ENCODE data around the gene GLRA3. TPM values are rescaled to one million over a fixed set of nuclear protein-coding genes. Genes with fewer than 3 reads are reported as not detected.

GLRA3 gene
- total RNA-seq, 5 donors from 2014 or later (not counting 1 experiment from before 2014, with no cell fraction given): not detected

DNA sequence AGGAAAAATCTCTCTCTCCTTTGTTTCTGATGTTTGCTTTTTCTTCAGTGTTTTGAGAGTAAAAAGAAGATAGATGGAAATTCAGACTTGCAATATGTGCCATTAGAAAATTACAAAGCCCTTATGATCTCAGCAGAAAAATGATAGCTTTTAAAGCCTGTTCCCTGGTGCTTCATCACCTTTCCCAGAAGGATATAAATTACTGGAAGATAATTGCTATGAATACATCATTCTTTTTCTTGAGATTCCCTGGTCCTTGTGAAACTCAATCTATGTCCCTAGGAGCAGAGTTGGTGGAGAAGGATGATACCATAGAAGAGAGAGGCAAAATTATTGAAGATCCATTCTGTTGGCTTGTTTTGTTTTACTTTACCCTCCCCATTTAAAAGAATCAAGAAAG lies 86.5 kb downstream of the GLRA3 start:
- Histone ChIP-seq H3K4me3 (ENCODE audit: control insufficient read depth in 1 of 2, extremely low read depth in 1 of 2, low read length in 1 of 2) (no peak overlapping the region), H3K4me1 (ENCODE audit: control insufficient read depth in 1 of 2, extremely low read depth in 1 of 2, insufficient read depth in 2 of 2, low read length in 2 of 2) (no peaks in the 10 kb centered on the region), H3K9me3 (no peaks in the 10 kb centered on the region), H3K27ac (ENCODE audit: low read length) (no peak overlapping the region), H3K27me3 (replicated peaks in 1 of 2; ENCODE audit: control insufficient read depth in 2 of 2, extremely low read depth in 1 of 2, insufficient read depth in 2 of 2, low read length in 1 of 2) (peaks cover 0 to 2% of the 10 kb centered on the region in 2 experiments), H3K36me3 (ENCODE audit: control insufficient read depth in 2 of 2, extremely low read depth in 1 of 2, insufficient read depth in 1 of 2, low read length in 1 of 2) (no peaks in the 10 kb centered on the region)
- Mint-ChIP-seq H3K27ac (no peak overlapping the region), H3K36me3 (no peaks in the 10 kb centered on the region), H3K4me1 (no peaks in the 10 kb centered on the region), H3K9me3 (peaks cover 5 to 29% (median 7%) of the 10 kb centered on the region in 3 donors), H3K4me3 (no peak overlapping the region), H3K27me3 (no peaks in the 10 kb centered on the region)
- ChIA-PET POLR2A (no interaction called here), CTCF (no interaction called here)
- DNase-seq: no peak
- no peak for ATAC-seq (replicated peaks in 1 of 4)

DNA sequence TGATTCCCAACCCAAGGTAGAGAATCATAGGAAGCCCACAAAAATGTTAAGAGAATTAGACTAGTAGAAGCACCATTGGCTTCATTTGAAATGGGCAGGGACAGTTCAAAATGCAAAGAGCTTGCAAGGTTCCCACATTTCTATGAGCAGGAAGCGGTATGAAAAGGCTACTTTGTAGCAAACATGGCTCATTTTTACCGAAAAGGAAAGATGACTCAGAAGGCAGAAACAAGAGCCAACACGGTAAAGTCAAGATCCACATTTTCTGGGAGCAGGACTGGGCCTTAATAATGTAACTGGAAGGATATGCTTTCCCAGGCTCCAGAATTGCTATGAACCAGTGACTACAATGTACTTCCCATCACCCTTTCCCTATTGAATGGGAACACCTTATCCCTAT lies 89.5 kb downstream of the GLRA3 start:
- H3K9me3 ChIP-seq: no peaks in the 10 kb centered on the region
- Mint-ChIP-seq H3K4me3 (no peak overlapping the region), H3K27ac (no peak overlapping the region), H3K9me3 (peaks cover 2 to 8% (median 3%) of the 10 kb centered on the region in 3 donors), H3K36me3 (no peaks in the 10 kb centered on the region), H3K27me3 (no peaks in the 10 kb centered on the region), H3K4me1 (no peaks in the 10 kb centered on the region)
- 60% methylated on average over 1 of the region's 3 CpGs for WGBS (ENCODE audit: insufficient coverage)
- peaks cover 0 to 2% of the 10 kb centered on the region in 2 experiments for H3K27me3 ChIP-seq (replicated peaks in 1 of 2; ENCODE audit: control insufficient read depth in 2 of 2, extremely low read depth in 1 of 2, insufficient read depth in 2 of 2, low read length in 1 of 2)
- no peaks in the 10 kb centered on the region for H3K4me1 ChIP-seq (ENCODE audit: control insufficient read depth in 1 of 2, extremely low read depth in 1 of 2, insufficient read depth in 2 of 2, low read length in 2 of 2)
- CTCF ChIA-PET: no interaction called here
- H3K4me3 ChIP-seq (ENCODE audit: control insufficient read depth in 1 of 2, extremely low read depth in 1 of 2, low read length in 1 of 2): no peak overlapping the region
- no peaks in the 10 kb centered on the region for H3K36me3 ChIP-seq (ENCODE audit: control insufficient read depth in 2 of 2, extremely low read depth in 1 of 2, insufficient read depth in 1 of 2, low read length in 1 of 2)
- ATAC-seq (replicated peaks in 1 of 4): no peak
- no peak overlapping the region for H3K27ac ChIP-seq (ENCODE audit: low read length)
- POLR2A ChIA-PET: no interaction called here
- no peak for DNase-seq

DNA sequence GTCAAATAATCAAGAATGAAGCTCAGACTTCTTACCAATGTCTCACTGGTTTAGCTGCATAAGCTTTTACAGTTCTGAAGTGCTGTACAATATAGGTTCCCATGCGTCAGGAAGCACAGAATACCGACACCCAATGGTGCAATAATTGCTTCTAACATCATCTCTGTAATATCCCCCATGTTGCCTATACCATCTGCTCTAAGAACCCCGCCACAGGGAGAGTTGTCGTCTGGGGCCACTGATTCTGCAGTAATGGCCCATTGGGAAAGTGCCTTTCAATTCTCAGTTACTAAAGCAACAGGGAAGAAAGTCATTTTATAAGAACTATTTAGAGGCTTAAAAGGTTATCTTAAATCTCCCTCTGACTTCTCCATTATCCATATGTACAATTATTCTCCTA lies 94.9 kb downstream of the GLRA3 start:
- no peak for DNase-seq
- Mint-ChIP-seq H3K4me3 (no peak overlapping the region), H3K4me1 (no peaks in the 10 kb centered on the region), H3K36me3 (no peaks in the 10 kb centered on the region), H3K9me3 (no peaks in the 10 kb centered on the region), H3K27ac (no peak overlapping the region), H3K27me3 (peaks cover 0 to 3% of the 10 kb centered on the region in 2 donors)
- CTCF ChIA-PET: interaction anchor here (0.7 to 1.4 kb wide), 2 partner anchors 10 to 148 kb away, joined by 3 to 4 read pairs; no protein-coding TSS in a partner anchor
- no peaks in the 10 kb centered on the region for H3K36me3 ChIP-seq (ENCODE audit: control insufficient read depth in 2 of 2, extremely low read depth in 1 of 2, insufficient read depth in 1 of 2, low read length in 1 of 2)
- no peak overlapping the region for H3K4me3 ChIP-seq (ENCODE audit: control insufficient read depth in 1 of 2, extremely low read depth in 1 of 2, low read length in 1 of 2)
- 67% methylated on average over 1 of the region's 4 CpGs for WGBS (ENCODE audit: insufficient coverage)
- no peaks in the 10 kb centered on the region for H3K9me3 ChIP-seq
- no peaks in the 10 kb centered on the region for H3K4me1 ChIP-seq (ENCODE audit: control insufficient read depth in 1 of 2, extremely low read depth in 1 of 2, insufficient read depth in 2 of 2, low read length in 2 of 2)
- no peak for ATAC-seq (replicated peaks in 1 of 4)
- POLR2A ChIA-PET: no interaction called here
- no peaks in the 10 kb centered on the region for H3K27me3 ChIP-seq (replicated peaks in 1 of 2; ENCODE audit: control insufficient read depth in 2 of 2, extremely low read depth in 1 of 2, insufficient read depth in 2 of 2, low read length in 1 of 2)
- no peak overlapping the region for H3K27ac ChIP-seq (ENCODE audit: low read length)

DNA sequence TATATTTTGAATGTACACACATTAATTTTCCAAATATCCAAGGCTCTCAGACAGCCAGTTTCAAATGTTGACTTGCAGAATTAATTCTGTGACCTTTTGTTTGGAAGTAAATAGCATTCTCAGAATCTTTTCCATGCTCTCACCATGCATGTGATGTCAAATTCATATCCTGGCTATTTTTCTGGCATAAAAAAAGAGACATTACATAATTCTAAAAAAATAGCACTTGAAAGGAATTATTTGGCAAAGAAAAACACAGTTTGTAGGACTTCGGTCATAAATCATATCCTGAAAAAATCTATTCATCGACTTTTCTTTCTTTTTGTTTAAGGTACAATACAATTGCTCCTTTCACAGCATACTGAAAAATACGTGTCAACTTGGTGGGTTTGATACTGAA lies 111.2 kb downstream of the GLRA3 start:
- WGBS (ENCODE audit: insufficient coverage): no CpG with 5 or more reads among the region's 3 CpGs
- ChIA-PET POLR2A (no interaction called here), CTCF (no interaction called here)
- no peak overlapping the region for H3K27ac ChIP-seq (ENCODE audit: low read length)
- no peak overlapping the region for H3K27ac Mint-ChIP-seq
- H3K9me3 Mint-ChIP-seq: no peaks in the 10 kb centered on the region
- H3K4me3 ChIP-seq (ENCODE audit: control insufficient read depth in 1 of 2, extremely low read depth in 1 of 2, low read length in 1 of 2): no peak overlapping the region
- DNase-seq (no peak), ATAC-seq (replicated peaks in 1 of 4) (no peak)
- H3K4me1 Mint-ChIP-seq: no peaks in the 10 kb centered on the region
- H3K27me3 Mint-ChIP-seq: peaks cover 2 to 18% of the 10 kb centered on the region in 2 donors
- no peaks in the 10 kb centered on the region for H3K36me3 ChIP-seq (ENCODE audit: control insufficient read depth in 2 of 2, extremely low read depth in 1 of 2, insufficient read depth in 1 of 2, low read length in 1 of 2)
- H3K9me3 ChIP-seq: no peaks in the 10 kb centered on the region
- H3K36me3 Mint-ChIP-seq: no peaks in the 10 kb centered on the region
- H3K4me1 ChIP-seq (ENCODE audit: control insufficient read depth in 1 of 2, extremely low read depth in 1 of 2, insufficient read depth in 2 of 2, low read length in 2 of 2): no peaks in the 10 kb centered on the region
- H3K4me3 Mint-ChIP-seq: no peak overlapping the region
- H3K27me3 ChIP-seq (replicated peaks in 1 of 2; ENCODE audit: control insufficient read depth in 2 of 2, extremely low read depth in 1 of 2, insufficient read depth in 2 of 2, low read length in 1 of 2): no peaks in the 10 kb centered on the region

DNA sequence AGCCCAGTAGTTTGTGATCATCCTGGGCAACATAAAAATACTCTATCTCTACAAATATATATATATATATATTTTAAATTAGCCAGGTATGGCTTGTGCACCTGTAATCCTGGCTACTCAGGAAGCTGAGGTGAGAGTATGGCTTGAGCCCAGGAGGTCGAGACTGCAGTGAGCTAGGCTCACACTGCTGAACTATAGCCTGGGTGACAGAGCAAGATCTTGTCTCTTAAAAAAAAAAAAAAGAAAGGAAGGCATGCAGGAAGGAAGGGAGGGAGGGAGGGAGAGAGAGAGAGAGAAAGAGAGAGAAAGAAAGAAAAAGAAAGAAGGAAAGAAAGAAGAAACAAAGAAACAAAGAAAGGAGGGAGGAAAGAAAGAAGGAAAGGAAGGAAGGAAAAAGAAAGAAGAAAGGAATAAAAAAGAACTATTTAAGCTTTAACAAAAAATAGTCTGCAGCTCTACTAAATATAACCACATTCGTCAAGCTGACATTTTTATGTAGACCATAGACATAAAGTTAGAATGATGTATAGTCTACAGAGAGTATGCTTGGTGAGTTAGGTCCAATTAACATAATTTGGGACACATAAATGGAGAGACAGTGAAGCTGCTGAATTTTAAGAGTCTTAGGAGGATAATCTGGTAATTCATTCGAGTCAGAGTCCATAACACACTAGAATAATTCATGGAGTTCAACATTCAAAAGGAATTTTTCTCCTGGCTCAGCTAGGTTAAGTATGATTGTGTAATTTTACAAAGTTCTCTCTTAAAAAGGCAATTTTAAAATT lies 111.9 kb downstream of the GLRA3 start:
- no peak for ATAC-seq (replicated peaks in 1 of 4)
- Mint-ChIP-seq H3K36me3 (no peaks in the 10 kb centered on the region), H3K9me3 (no peaks in the 10 kb centered on the region), H3K27me3 (peaks cover 2 to 12% of the 10 kb centered on the region in 2 donors), H3K27ac (no peak overlapping the region), H3K4me1 (no peaks in the 10 kb centered on the region), H3K4me3 (no peak overlapping the region)
- Histone ChIP-seq H3K4me1 (ENCODE audit: control insufficient read depth in 1 of 2, extremely low read depth in 1 of 2, insufficient read depth in 2 of 2, low read length in 2 of 2) (no peaks in the 10 kb centered on the region), H3K4me3 (ENCODE audit: control insufficient read depth in 1 of 2, extremely low read depth in 1 of 2, low read length in 1 of 2) (no peak overlapping the region), H3K27me3 (replicated peaks in 1 of 2; ENCODE audit: control insufficient read depth in 2 of 2, extremely low read depth in 1 of 2, insufficient read depth in 2 of 2, low read length in 1 of 2) (no peaks in the 10 kb centered on the region), H3K27ac (ENCODE audit: low read length) (no peak overlapping the region), H3K36me3 (ENCODE audit: control insufficient read depth in 2 of 2, extremely low read depth in 1 of 2, insufficient read depth in 1 of 2, low read length in 1 of 2) (no peaks in the 10 kb centered on the region), H3K9me3 (no peaks in the 10 kb centered on the region)
- no peak for DNase-seq
- WGBS (ENCODE audit: insufficient coverage): no CpG with 5 or more reads among the region's 3 CpGs
- ChIA-PET CTCF (no interaction called here), POLR2A (interaction anchor here in 1 of 2 donors (0.6 kb wide), 1 partner anchor 213 kb away, joined by 3 read pairs; no protein-coding TSS in a partner anchor)

DNA sequence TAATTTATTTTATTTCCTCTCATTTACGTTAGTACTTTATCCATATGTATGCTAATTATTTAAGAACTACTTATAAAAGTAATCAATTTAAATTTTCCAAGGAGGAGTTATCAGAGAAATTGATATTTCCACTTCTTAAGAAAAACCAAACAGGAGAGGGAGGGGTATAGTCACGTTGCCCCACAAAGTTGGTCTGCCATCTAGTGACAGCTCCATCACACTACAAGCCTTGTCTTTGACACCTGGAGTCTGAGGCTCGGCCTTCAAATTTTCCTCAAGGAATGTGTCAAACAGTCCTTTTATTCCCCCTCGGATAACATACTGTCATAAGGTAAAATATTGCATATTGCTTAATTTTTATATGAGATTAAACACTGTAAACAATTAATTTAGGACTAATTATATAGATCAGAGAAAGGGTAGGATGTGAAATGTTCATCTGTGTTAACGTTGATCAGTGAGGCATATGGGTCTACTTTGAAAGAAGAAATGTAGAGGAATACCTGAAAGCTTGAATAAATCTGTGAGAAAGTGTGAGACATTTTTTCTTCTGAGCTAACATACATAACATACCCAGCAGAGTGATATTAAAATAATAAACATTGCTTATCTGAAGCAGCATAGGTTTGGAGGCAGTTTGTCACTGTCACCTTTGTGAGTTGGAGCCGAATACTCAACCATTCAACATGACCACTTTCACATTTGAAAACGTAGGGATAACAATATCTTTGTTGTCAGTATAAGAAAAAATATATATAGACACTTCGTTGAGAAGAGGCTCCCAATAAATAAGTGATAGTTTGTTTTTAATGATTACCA lies 114.4 kb downstream of the GLRA3 start:
- Mint-ChIP-seq H3K9me3 (no peaks in the 10 kb centered on the region), H3K27ac (no peak overlapping the region), H3K4me3 (no peak overlapping the region), H3K27me3 (peaks cover 2 to 7% of the 10 kb centered on the region in 2 donors), H3K36me3 (no peaks in the 10 kb centered on the region), H3K4me1 (no peaks in the 10 kb centered on the region)
- no CpG with 5 or more reads among the region's 8 CpGs for WGBS (ENCODE audit: insufficient coverage)
- DNase-seq (peak in 4 of 35 experiments; percentile 3 to 28 (median 4)), ATAC-seq (replicated peaks in 1 of 4) (no peak)
- Histone ChIP-seq H3K27ac (ENCODE audit: low read length) (no peak overlapping the region), H3K9me3 (no peaks in the 10 kb centered on the region), H3K4me3 (ENCODE audit: control insufficient read depth in 1 of 2, extremely low read depth in 1 of 2, low read length in 1 of 2) (no peak overlapping the region), H3K27me3 (replicated peaks in 1 of 2; ENCODE audit: control insufficient read depth in 2 of 2, extremely low read depth in 1 of 2, insufficient read depth in 2 of 2, low read length in 1 of 2) (no peaks in the 10 kb centered on the region), H3K36me3 (ENCODE audit: control insufficient read depth in 2 of 2, extremely low read depth in 1 of 2, insufficient read depth in 1 of 2, low read length in 1 of 2) (no peaks in the 10 kb centered on the region), H3K4me1 (ENCODE audit: control insufficient read depth in 1 of 2, extremely low read depth in 1 of 2, insufficient read depth in 2 of 2, low read length in 2 of 2) (no peaks in the 10 kb centered on the region)
- ChIA-PET CTCF (interaction anchor here (0.8 to 1.3 kb wide), 2 partner anchors 9 to 18 kb away, joined by 3 read pairs; no protein-coding TSS in a partner anchor), POLR2A (interaction anchor here in 1 of 2 donors (0.8 kb wide), 1 partner anchor 19 kb away, joined by 5 read pairs; no protein-coding TSS in a partner anchor)
